DND-41 (cell line): ENCODE results near the gene MRPL47.

Experiments used
- ATAC-seq: fragments of 200-7000 bp; cut with Tn5 transposase; 3 replicates; pipeline ENCODE4 v1.9.1; 2021; ENCODE audit warnings: low read depth; ENCODE audit not compliant: insufficient read depth
- DNase-seq: peaks from one replicate; pipeline ENCODE4 v3.0.0-alpha.2; 2020
- H2AFZ ChIP-seq: 2 replicates; pipeline ENCODE4 v1.6.0; 2012; ENCODE audit warnings: low read depth, low read length
- H3K27ac ChIP-seq: 2 replicates; pipeline ENCODE4 v1.5.1; 2012; ENCODE audit warnings: low read length, inconsistent platforms
- H3K27me3 ChIP-seq: fragments of 200-600 bp; sonication (generic); 2 replicates; pipeline ENCODE4 v1.6.0; 2012; ENCODE audit warnings: low read length, mild to moderate bottlenecking, inconsistent platforms; ENCODE audit not compliant: insufficient read depth, poor library complexity
- H3K36me3 ChIP-seq: 2 replicates; pipeline ENCODE4 v1.5.1; 2012; ENCODE audit warnings: low read length, inconsistent platforms; ENCODE audit not compliant: insufficient read depth
- H3K4me1 ChIP-seq: 2 replicates; pipeline ENCODE4 v1.5.1; 2012; ENCODE audit warnings: mild to moderate bottlenecking, low read length; ENCODE audit not compliant: insufficient read depth
- H3K4me2 ChIP-seq: 2 replicates; pipeline ENCODE4 v1.6.0; 2012; ENCODE audit warnings: mild to moderate bottlenecking, moderate library complexity, low read length, inconsistent platforms; ENCODE audit not compliant: insufficient read depth
- H3K4me3 ChIP-seq, 2 experiments: fragments of 200-600 bp in 1 of 2; shearing (Covaris generic) in 1 of 2; 2 replicates each; pipeline ENCODE4 v1.5.1; 2012 to 2016; ENCODE audit warnings: inconsistent platforms in 2 of 2, low read length in 2 of 2, mild to moderate bottlenecking in 2 of 2, low read depth in 1 of 2, moderate library complexity in 1 of 2
- H3K79me2 ChIP-seq: 2 replicates; pipeline ENCODE4 v1.6.0; 2012; ENCODE audit warnings: low read length, inconsistent platforms; ENCODE audit not compliant: insufficient read depth
- H3K9ac ChIP-seq: 2 replicates; pipeline ENCODE4 v1.6.0; 2012; ENCODE audit warnings: low read depth, mild to moderate bottlenecking, inconsistent platforms, low read length, moderate library complexity
- H3K9me3 ChIP-seq: 2 replicates; pipeline ENCODE4 v1.5.1; 2012; ENCODE audit warnings: low read length, moderate library complexity, mild to moderate bottlenecking, inconsistent platforms; ENCODE audit not compliant: insufficient read depth, severe bottlenecking
- H4K20me1 ChIP-seq: 2 replicates; pipeline ENCODE4 v1.6.0; 2012; ENCODE audit warnings: low read length; ENCODE audit not compliant: insufficient read depth
- CTCF ChIP-seq: IDR thresholded peaks from 2 replicates; pipeline ENCODE4 v1.5.1; 2012; ENCODE audit warnings: borderline replicate concordance, low read length, moderate library complexity, mild to moderate bottlenecking; ENCODE audit not compliant: poor library complexity, severe bottlenecking; ENCODE audit errors: extremely low read depth
- EZH2 ChIP-seq: IDR thresholded peaks from 3 replicates; pipeline ENCODE4 v1.6.1; 2012; ENCODE audit warnings: borderline replicate concordance, low read depth, mild to moderate bottlenecking, moderate library complexity, low read length, inconsistent platforms; ENCODE audit not compliant: severe bottlenecking

MRPL47 gene

GRCh38 chr3:179615458-179616173, 11.2 kb upstream of the MRPL47 start:
- H3K4me3 ChIP-seq = no peak overlapping the region
- no peaks in the 10 kb centered on the region for H3K9me3 ChIP-seq
- DNase-seq (no peak), ATAC-seq (no peak)
- no peaks in the 10 kb centered on the region for H3K27me3 ChIP-seq
- H3K27ac ChIP-seq = no peak overlapping the region
- H2AFZ ChIP-seq = no peak overlapping the region
- no peaks in the 10 kb centered on the region for H4K20me1 ChIP-seq
- peaks cover 26% of the 10 kb centered on the region; the same call in 1 of the 2 replicates for H3K36me3 ChIP-seq
- no peak overlapping the region for H3K4me2 ChIP-seq
- peaks cover 7% of the 10 kb centered on the region for H3K79me2 ChIP-seq
- H3K9ac ChIP-seq = no peak overlapping the region
- no peaks in the 10 kb centered on the region for H3K4me1 ChIP-seq
- TF ChIP-seq CTCF (no peak), EZH2 (no peak)

GRCh38 chr3:179613807-179614206, 9.4 kb upstream of the MRPL47 start:
- no peak overlapping the region for H3K9ac ChIP-seq
- TF ChIP-seq EZH2 (no peak), CTCF (no peak)
- peaks cover 21% of the 10 kb centered on the region; the same call in 1 of the 2 replicates for H3K36me3 ChIP-seq
- H2AFZ ChIP-seq = no peak overlapping the region
- H3K27me3 ChIP-seq = no peaks in the 10 kb centered on the region
- H3K4me3 ChIP-seq = no peak overlapping the region; a peak in 1 of 4 replicates
- no peaks in the 10 kb centered on the region for H3K9me3 ChIP-seq
- ATAC-seq (no peak), DNase-seq (no peak)
- no peak overlapping the region for H3K27ac ChIP-seq
- H3K79me2 ChIP-seq = peaks cover 23% of the 10 kb centered on the region
- no peaks in the 10 kb centered on the region for H4K20me1 ChIP-seq
- no peak overlapping the region for H3K4me2 ChIP-seq
- H3K4me1 ChIP-seq = no peaks in the 10 kb centered on the region

GRCh38 chr3:179610066-179610465, 5.6 kb upstream of the MRPL47 start:
- H3K4me3 ChIP-seq = no peak overlapping the region
- H3K79me2 ChIP-seq = peaks cover 51% of the 10 kb centered on the region
- no peaks in the 10 kb centered on the region for H3K9me3 ChIP-seq
- H3K36me3 ChIP-seq = no peaks in the 10 kb centered on the region
- ATAC-seq = no peak
- H3K27me3 ChIP-seq = no peaks in the 10 kb centered on the region
- H3K27ac ChIP-seq = no peak overlapping the region
- TF ChIP-seq CTCF = no peak
- TF ChIP-seq EZH2 = no peak
- no peaks in the 10 kb centered on the region for H4K20me1 ChIP-seq
- no peak overlapping the region for H3K9ac ChIP-seq
- H3K4me2 ChIP-seq = no peak overlapping the region
- no peak for DNase-seq
- H2AFZ ChIP-seq = no peak overlapping the region
- peaks cover 20% of the 10 kb centered on the region for H3K4me1 ChIP-seq
